CD4-positive, alpha-beta T cell (primary cell): ENCODE results near the gene PIK3C2B. TPM values are rescaled to one million over a fixed set of nuclear protein-coding genes. Genes with fewer than 3 reads are reported as not detected.

ENCODE experiments used
- ATAC-seq: fragments of 200-7000 bp; cut with Tn5 transposase; one replicate; pipeline ENCODE4 v1.10.0; 2022; ENCODE audit warnings: mild to moderate bottlenecking; ENCODE audit not compliant: poor library complexity
- CTCF ChIA-PET: fragments of 350-600 bp; sonication (Branson Sonifier 250); formaldehyde crosslinking; loops from one replicate; lab custom pipeline; 2021; ENCODE audit warnings: antibody characterized with exemption, inconsistent platforms; lab: Charles Lee
- POLR2A ChIA-PET: fragments of 350-600 bp; sonication (Branson Sonifier 250); formaldehyde crosslinking; loops from one replicate; lab custom pipeline; 2021; ENCODE audit warnings: antibody characterized with exemption, inconsistent platforms; lab: Charles Lee
- DNase-seq, 14 experiments: peaks; one replicate each; pipeline ENCODE4 v3.0.0-alpha.2; 2013 to 2020; ENCODE audit warnings: mixed read lengths in 2 of 14
- H3K27ac ChIP-seq, 2 donors: one replicate each; pipeline versions ENCODE4 v1.5.1 to v1.7.0; 2013; ENCODE audit warnings: low read length in 2 of 2, low read depth in 1 of 2, mild to moderate bottlenecking in 1 of 2
- H3K27me3 ChIP-seq, 2 experiments: 1 replicate in 1 of 2; 2 replicates in 1 of 2; pipeline versions ENCODE4 v1.6.1 to v1.7.0; 2013; ENCODE audit warnings: low read length in 2 of 2, control low read depth in 1 of 2, mild to moderate bottlenecking in 1 of 2, moderate library complexity in 1 of 2; ENCODE audit not compliant: insufficient read depth in 2 of 2, control insufficient read depth in 1 of 2
- H3K36me3 ChIP-seq: one replicate; pipeline ENCODE4 v1.6.1; 2013; ENCODE audit warnings: low read length, control low read depth; ENCODE audit not compliant: insufficient read depth
- H3K4me1 ChIP-seq: one replicate; pipeline ENCODE4 v1.6.1; 2013; ENCODE audit warnings: low read length, control low read depth; ENCODE audit not compliant: insufficient read depth
- H3K4me3 ChIP-seq: one replicate; pipeline ENCODE4 v1.5.1; 2013; ENCODE audit warnings: mild to moderate bottlenecking, low read length, moderate library complexity
- H3K9me3 ChIP-seq, 2 experiments: 1 replicate in 1 of 2; 2 replicates in 1 of 2; pipeline versions ENCODE4 v1.6.1 to v1.7.0; 2013; ENCODE audit warnings: low read length in 2 of 2, mild to moderate bottlenecking in 2 of 2, control low read depth in 1 of 2, moderate library complexity in 1 of 2; ENCODE audit not compliant: control insufficient read depth in 1 of 2, insufficient read depth in 1 of 2
- H3K27ac Mint-ChIP-seq: one replicate; pipeline ENCODE4 v1.8.0; 2020; ENCODE audit warnings: mixed read lengths
- H3K27me3 Mint-ChIP-seq: one replicate; pipeline ENCODE4 v1.8.0; 2021; ENCODE audit warnings: mixed read lengths
- H3K36me3 Mint-ChIP-seq: one replicate; pipeline ENCODE4 v1.8.0; 2021; ENCODE audit warnings: low read depth, mixed read lengths
- H3K4me1 Mint-ChIP-seq: one replicate; pipeline ENCODE4 v1.8.0; 2021; ENCODE audit warnings: low read depth, mixed read lengths
- H3K4me3 Mint-ChIP-seq: one replicate; pipeline ENCODE4 v1.8.0; 2020; ENCODE audit warnings: mild to moderate bottlenecking, mixed read lengths
- H3K9me3 Mint-ChIP-seq: one replicate; pipeline ENCODE4 v1.8.0; 2020; ENCODE audit warnings: mixed read lengths
- CTCF ChIP-seq: fragments of 200-600 bp; IDR thresholded peaks from one replicate; pipeline ENCODE4 v1.8.0; 2022; ENCODE audit warnings: antibody characterized with exemption, mild to moderate bottlenecking
- intact Hi-C, 2 experiments: fragments of 100-400 bp; cut with DNase I in 1 of 2; cut with micrococcal nuclease in 1 of 2; formaldehyde crosslinking; loops; one replicate each; pipeline versions ENCODE4 v1.15.1 to v1.9.0; 2023 to 2025; cut with DNase I, micrococcal nuclease
- total RNA-seq, 174 experiments: library from RNA in 2 of 174; stranded (reverse) in 2 of 174; gene quantifications; one replicate each; pipeline ENCODE4 v1.2.3 and lab custom pipeline; 2021 to 2026

PIK3C2B gene
- total RNA-seq, 2 experiments from 2014 or later = 25.5 to 27.1 TPM

- ChIA-PET POLR2A (interaction anchor here (0.8 to 7.5 kb wide), 8 partner anchors 9 to 73 kb away, joined by 4 to 262 read pairs (median 10); partner anchors contain the start of genes MDM4 and PIK3C2B), CTCF (interaction anchor here (0.6 to 12.5 kb wide), 12 partner anchors 11 to 122 kb away, joined by 3 to 218 read pairs (median 6); partner anchors contain the start of genes MDM4 and PIK3C2B)
- H3K27me3 ChIP-seq = no peaks in the 10 kb centered on the region
- intact Hi-C loops = loop anchor here (1.0 to 10.0 kb wide), 5 partner anchors 58 to 342 kb away; no protein-coding TSS in a partner anchor
- ATAC-seq (no peak), DNase-seq (no peak)
- H3K4me1 Mint-ChIP-seq = peaks cover 41% of the 10 kb centered on the region
- peaks cover 15% of the 10 kb centered on the region for H3K27me3 Mint-ChIP-seq
- H3K9me3 ChIP-seq = no peaks in the 10 kb centered on the region
- H3K36me3 ChIP-seq = no peaks in the 10 kb centered on the region
- H3K9me3 Mint-ChIP-seq = peaks cover 5% of the 10 kb centered on the region
- no peak overlapping the region for H3K4me3 Mint-ChIP-seq
- H3K27ac Mint-ChIP-seq = no peak overlapping the region
- no peak overlapping the region for H3K27ac ChIP-seq
- peaks cover 14% of the 10 kb centered on the region for H3K4me1 ChIP-seq
- H3K36me3 Mint-ChIP-seq = peaks cover 24% of the 10 kb centered on the region
- no peak overlapping the region for H3K4me3 ChIP-seq
- no peak for TF ChIP-seq CTCF
Observed at GRCh38 chr1:204503913-204504519, 9.4 kb upstream of the PIK3C2B start.

- Mint-ChIP-seq H3K27ac (peak overlapping the region; percentile 82), H3K4me1 (peaks cover 34% of the 10 kb centered on the region), H3K4me3 (peak overlapping the region; percentile 74), H3K9me3 (peaks cover 5% of the 10 kb centered on the region), H3K27me3 (peaks cover 15% of the 10 kb centered on the region), H3K36me3 (peaks cover 24% of the 10 kb centered on the region)
- TF ChIP-seq CTCF = peak; percentile 89
- POLR2A ChIA-PET = interaction anchor here (0.8 to 7.5 kb wide), 10 partner anchors 10 to 72 kb away, joined by 3 to 262 read pairs (median 6); partner anchors contain the start of genes MDM4 and PIK3C2B
- Histone ChIP-seq H3K36me3 (no peaks in the 10 kb centered on the region), H3K4me1 (peaks cover 14% of the 10 kb centered on the region), H3K27ac (no peak overlapping the region), H3K9me3 (no peaks in the 10 kb centered on the region), H3K4me3 (no peak overlapping the region), H3K27me3 (no peaks in the 10 kb centered on the region)
- DNase-seq (peak in 4 of 14 experiments; percentile 38 to 87 (median 84)), ATAC-seq (peak; percentile 15)
- CTCF ChIA-PET = interaction anchor here (0.6 to 12.5 kb wide), 33 partner anchors 10 to 121 kb away, joined by 3 to 218 read pairs (median 5); partner anchors contain the start of genes MDM4 and PIK3C2B
- intact Hi-C loops = loop anchor here (1.0 to 10.0 kb wide), 5 partner anchors 57 to 341 kb away; no protein-coding TSS in a partner anchor
Observed at GRCh38 chr1:204503122-204503912, 8.7 kb upstream of the PIK3C2B start.

- Histone ChIP-seq H3K4me3 (no peak overlapping the region), H3K27ac (no peak overlapping the region), H3K36me3 (no peaks in the 10 kb centered on the region), H3K4me1 (peaks cover 5% of the 10 kb centered on the region), H3K9me3 (no peaks in the 10 kb centered on the region), H3K27me3 (no peaks in the 10 kb centered on the region)
- Mint-ChIP-seq H3K36me3 (peaks cover 22% of the 10 kb centered on the region), H3K27ac (no peak overlapping the region), H3K27me3 (peaks cover 15% of the 10 kb centered on the region), H3K4me1 (peaks cover 32% of the 10 kb centered on the region), H3K4me3 (no peak overlapping the region), H3K9me3 (peaks cover 4% of the 10 kb centered on the region)
- DNase-seq = no peak
- TF ChIP-seq CTCF = no peak
- POLR2A ChIA-PET = interaction anchor here (1.4 to 1.8 kb wide), 4 partner anchors 9 to 71 kb away, joined by 5 to 32 read pairs (median 14); partner anchors contain the start of gene PIK3C2B
- CTCF ChIA-PET = interaction anchor here (1.3 to 12.5 kb wide), 9 partner anchors 9 to 71 kb away, joined by 4 to 218 read pairs (median 12); partner anchors contain the start of genes MDM4 and PIK3C2B
- ATAC-seq = no peak
- intact Hi-C loops = loop anchor here in 1 of 2 experiments (5.0 to 10.0 kb wide), 2 partner anchors 303 to 340 kb away; no protein-coding TSS in a partner anchor
Observed at GRCh38 chr1:204502241-204502640, 7.6 kb upstream of the PIK3C2B start.
